GM04504 (cell line): ENCODE results near the gene RHOT2.
A peak's percentile ranks its signal among the peaks of the same experiment; 100 is the strongest.

Experiments used
- DNase-seq: peaks from one replicate; pipeline ENCODE4 v3.0.0-alpha.2; 2012; ENCODE audit warnings: low read depth

The RHOT2 gene

GRCh38 chr16:670485-671352, 2.8 kb downstream of the RHOT2 start:
- no peak for DNase-seq

GRCh38 chr16:671353-672131, 3.6 kb downstream of the RHOT2 start:
- no peak for DNase-seq

GRCh38 chr16:672371-672770, 4.4 kb downstream of the RHOT2 start:
- no peak for DNase-seq

DNA sequence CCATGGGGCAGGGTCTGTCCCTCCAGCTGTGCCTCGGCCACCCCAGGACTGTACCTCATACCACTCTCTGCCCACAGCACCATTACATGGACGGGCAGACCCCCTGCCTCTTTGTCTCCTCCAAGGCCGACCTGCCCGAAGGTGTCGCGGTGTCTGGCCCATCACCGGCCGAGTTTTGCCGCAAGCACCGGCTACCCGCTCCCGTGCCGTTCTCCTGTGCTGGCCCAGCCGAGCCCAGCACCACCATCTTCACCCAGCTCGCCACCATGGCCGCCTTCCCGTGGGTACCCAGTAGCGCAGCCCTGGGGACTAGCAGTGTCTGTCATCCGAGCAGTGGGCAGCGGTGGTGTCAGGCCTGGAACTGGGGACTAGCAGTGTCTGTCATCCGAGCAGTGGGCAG, 4.9 kb downstream of the RHOT2 start:
- no peak for DNase-seq

GRCh38 chr16:673399-673991, 5.6 kb downstream of the RHOT2 start:
- DNase-seq, result no peak

DNA sequence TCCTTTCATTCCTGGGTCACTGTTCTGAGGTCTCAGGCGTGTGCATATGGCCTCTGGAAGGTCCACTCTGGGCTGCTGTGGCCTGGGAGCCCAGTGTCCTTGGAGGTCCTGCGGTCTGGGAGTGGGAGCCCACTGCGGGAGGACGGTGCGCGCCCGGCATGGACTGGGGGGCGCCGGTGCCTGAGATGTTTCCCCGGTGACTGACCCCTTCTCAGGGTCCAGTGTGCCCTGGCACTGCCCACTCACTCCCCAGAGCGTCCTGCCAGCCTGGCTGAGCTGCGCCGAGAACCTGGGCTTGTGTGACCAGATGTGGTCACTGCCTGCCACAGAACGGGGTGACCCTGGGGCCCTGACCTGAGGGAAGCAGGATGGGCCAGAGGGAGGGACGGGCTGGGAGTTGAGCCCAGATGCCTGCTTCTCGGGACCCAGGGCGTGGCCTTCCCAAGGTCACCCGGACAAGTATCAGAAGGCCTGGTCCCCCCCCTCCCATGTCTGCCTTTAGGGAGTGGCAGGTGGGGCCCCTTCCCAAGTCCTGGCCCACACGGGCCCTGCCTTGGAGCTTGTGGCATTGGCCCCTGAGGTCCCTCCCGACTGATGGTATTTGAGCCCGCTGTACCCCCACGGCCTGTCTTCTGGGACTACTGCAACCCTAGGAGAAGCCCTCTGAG, 6.4 kb downstream of the RHOT2 start:
- DNase-seq, result no peak

DNA sequence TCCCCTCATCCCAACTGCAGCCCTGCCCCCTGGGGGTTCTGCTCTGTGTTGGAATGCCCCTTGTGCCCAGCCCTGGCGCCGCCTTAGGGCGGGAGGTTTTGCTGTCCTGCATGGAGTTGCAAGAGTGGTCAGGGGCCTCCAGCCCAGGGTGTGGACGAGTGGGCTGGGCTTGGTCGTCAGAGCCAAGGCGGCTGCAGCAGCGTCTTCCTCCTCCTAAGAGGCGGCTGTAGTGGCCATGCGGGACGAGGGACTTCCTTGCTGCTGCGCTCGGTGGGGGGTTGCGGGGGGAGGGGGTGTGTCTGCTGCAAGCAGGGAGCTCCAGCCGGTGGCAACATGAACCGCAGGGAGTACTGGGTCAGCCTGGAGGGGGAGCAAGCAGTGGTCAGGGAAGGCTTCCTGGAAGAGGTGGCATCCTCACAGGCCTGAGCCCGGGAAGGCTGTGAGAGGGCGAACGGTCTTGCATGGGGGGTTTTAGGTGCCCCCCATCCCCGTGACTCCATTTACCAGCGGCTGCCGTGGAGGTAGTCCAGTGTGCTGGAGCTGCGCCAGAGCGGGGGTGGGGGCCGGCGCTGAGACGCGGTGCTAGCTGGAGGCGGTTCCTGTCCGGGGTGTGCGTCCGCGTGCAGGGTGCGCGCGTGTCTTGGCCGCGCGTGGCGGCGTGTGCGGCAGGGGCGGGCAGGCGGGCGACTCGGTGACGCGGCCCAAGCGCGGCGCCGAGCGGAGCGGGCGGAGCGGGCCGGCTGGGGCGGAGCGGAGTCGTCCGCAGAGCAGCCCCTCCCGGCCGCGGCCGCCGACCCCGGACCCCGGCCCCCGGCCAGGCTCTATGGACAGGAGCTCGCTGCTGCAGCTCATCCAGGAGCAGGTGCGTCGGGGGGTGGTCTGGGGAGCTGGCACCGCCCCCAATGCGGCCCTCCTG, 7.3 kb downstream of the RHOT2 start, which contains the start of gene RHBDL1:
Gene RHBDL1 (plus strand): TSS at position 704 of the 916 bp plus-strand sequence. CDS start 120 bp downstream, at position 824.
- DNase-seq, result no peak

GRCh38 chr16:675884-676564, 8.1 kb downstream of the RHOT2 start:
- DNase-seq, result no peak

GRCh38 chr16:676565-676902, 8.6 kb downstream of the RHOT2 start:
- no peak for DNase-seq

- DNase-seq, result no peak
Measured at GRCh38 chr16:676913-677312, 9.0 kb downstream of the RHOT2 start.

GRCh38 chr16:677316-678190, 9.6 kb downstream of the RHOT2 start:
- no peak for DNase-seq

- no peak for DNase-seq
Measured at GRCh38 chr16:678209-678857, 10.4 kb downstream of the RHOT2 start.

GRCh38 chr16:678858-679813, 11.2 kb downstream of the RHOT2 start:
- DNase-seq, result no peak

DNA sequence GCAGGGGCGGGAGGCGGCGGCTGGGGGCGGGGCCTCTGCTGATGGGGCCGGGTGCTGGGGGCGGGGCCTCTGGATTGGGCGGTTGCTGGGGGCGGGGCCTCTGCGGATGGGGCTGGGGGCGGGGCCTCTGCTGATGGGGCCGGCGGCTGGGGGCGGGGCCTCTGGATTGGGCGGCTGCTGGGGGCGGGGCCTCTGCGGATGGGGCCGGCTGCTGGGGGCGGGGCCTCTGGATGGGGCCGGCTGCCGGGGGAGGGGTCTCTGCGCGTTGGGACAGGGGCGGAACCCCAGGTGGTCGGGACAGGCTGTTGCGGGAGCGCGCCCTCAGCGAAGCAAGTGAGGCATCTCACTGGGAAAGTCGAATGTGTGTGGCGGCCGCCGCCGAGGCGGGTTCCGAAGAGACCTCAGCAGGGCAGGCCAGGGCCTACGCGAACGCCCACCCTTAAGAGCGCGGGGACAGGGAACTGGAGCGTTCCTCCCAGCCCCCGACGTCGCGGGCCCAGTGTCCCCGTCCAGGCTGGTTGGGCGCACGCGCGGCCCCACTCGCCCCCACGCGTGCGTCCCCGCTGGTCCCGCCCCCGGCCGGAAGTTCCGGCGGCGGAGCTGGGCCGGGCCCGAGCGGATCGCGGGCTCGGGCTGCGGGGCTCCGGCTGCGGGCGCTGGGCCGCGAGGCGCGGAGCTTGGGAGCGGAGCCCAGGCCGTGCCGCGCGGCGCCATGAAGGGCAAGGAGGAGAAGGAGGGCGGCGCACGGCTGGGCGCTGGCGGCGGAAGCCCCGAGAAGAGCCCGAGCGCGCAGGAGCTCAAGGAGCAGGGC, 12.1 kb downstream of the RHOT2 start, which contains the start of gene STUB1:
Gene STUB1 (plus strand): TSS at position 597 of the 811 bp plus-strand sequence. CDS start 116 bp downstream, at position 713.
- DNase-seq, result peak; percentile 70

- no peak for DNase-seq
Measured at GRCh38 chr16:680625-680945, 12.7 kb downstream of the RHOT2 start.

DNA sequence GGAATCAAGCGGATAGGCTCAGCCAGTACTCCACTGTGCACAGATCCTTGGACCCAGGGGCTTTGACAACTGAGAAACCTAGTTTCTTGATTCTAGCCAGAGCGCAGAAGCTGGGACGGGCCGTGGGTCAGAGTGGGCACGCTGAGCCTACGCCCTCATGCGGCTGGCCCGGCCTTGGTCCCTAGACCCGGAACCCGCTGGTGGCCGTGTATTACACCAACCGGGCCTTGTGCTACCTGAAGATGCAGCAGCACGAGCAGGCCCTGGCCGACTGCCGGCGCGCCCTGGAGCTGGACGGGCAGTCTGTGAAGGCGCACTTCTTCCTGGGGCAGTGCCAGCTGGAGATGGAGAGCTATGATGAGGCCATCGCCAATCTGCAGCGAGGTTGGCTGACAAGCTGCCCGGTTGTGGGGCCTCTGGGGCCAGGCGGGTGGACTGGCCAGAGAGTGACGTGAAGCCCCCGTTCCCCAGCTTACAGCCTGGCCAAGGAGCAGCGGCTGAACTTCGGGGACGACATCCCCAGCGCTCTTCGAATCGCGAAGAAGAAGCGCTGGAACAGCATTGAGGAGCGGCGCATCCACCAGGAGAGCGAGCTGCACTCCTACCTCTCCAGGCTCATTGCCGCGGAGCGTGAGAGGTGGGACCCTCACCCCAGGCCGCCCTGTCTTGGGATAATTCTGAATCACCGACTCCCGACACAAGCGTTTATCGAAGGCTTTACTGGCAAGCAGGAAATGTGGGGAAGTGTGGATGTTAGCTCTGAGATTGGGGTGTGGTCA, 13.2 kb downstream of the RHOT2 start:
- DNase-seq, result no peak
